IPS DF 4.7 (cell line): Measurements from ENCODE around the gene URB1.
"Not testable (repeated sequence)": the region's sequence is repeated elsewhere in the genome, so short reads cannot be mapped to it uniquely, and the experiment has no call there.

Experiments
- DNase-seq: peaks from one replicate; pipeline ENCODE4 v3.0.0-alpha.2; 2013; ENCODE audit warnings: low spot score; ENCODE audit errors: extremely low read depth

The URB1 gene

GRCh38 chr21:32412162-32413014, 19.6 kb upstream of the URB1 start, which contains the start of gene EVA1C:
TSS of gene EVA1C (plus strand) at chr21:32412706. CDS start at chr21:32412854, 148 bp downstream.
- no peak for DNase-seq

DNA sequence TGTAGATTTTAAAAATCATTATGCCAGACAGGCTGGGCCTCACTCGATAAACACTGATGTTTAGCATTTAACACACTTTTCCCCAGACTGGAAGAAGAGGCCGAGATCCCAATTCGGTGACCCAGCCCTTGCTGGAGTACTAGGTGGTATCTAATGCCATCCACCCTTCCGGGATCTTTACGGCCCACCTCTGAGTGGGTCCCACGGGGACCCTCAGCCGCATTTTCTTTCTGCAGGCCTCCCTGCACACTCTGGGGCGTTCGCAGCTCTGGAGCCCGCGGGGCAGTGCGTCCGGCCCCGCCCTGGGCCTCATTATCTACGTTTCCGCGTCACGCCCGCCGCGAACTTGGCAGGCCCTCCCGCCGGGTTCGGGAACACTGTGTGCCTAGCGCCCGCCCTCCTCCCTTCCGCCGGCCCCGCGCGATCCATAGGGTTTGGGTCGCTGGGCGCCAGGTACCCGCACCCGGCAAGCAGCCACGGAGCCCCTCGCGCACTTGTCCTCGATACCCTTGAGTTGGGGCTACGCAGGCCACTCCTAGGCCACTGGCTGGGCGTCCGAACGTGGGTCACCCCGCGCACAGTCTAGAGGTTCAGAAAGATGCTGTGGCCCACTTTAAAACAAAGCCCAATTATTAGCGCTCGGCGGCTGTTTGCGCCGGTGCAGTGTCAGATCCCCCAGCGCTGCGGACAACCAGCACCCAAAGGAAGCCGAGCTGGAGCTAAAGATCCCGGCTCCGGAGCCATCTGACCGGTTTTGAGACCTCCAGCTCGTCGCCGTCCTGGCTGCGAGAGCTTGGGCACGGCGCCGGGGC, 18.7 kb upstream of the URB1 start:
- no peak for DNase-seq

- DNase-seq = no peak
Observed at GRCh38 chr21:32410916-32411315, 18.1 kb upstream of the URB1 start.

DNA sequence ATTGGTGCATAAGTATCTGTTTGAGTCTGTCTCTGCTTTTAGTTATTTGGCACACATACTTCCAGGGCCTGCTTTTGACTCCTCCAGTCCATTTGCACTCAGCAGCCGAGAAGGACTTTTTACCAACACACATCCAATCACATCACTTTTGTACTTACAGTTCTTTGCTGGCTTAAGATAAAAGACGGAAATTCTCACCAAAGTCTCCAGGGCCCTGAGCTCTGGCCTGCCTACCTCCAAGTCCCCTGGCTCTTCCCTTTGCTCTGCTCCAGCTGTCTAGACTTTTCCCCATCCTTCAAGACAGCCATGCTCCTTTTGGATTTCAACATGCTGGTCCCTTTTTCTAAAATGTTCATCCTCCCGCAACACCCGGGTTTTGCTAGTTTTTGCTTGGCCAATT, 17.5 kb upstream of the URB1 start:
- no peak for DNase-seq

DNA sequence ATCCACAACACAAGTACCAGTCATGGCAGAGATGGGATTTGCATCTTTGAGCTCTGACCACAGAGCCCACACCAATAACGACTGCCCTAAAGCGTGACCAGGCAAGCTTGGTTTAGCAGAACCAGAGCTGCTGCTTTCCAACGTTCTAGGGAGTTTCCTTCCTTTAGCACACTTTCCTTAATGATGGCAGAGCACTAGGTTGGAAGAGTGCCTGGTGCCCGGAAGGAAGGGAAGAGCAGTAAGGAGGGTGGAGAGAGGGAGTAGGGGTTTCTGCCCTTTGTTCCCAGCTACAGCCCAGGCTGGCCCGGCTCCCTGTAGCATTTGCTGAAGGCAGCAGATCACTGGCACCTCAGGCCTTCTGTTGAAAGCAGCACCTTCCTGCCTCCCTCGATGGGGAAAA, 13.6 kb upstream of the URB1 start:
- DNase-seq = no peak

DNA sequence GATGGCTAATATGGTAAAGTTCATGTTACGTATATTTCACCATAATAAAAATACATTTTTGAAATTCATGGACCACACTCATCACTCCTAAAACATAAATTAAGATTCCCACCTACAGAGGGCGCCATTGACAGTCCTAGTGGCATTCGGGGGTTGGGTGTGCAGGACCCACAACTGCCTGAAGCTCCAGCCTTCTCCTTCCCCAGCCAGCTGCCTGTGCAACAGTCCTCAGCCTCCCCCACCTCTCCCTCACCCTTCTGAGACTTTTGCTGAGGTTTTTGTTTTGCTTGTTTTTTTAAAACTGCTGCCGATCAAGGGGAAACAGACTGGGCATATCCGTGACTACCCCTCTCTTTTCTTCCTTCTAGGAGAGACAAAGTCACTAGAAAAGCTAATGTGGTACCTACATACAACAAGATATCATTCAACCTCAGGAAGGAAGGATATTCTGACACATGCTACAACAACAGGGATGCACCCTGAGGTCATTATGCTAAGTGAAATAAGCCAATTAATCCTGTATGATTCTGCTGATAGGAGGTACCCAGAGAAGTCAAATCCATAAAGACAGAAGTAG, 10.5 kb upstream of the URB1 start:
- no peak for DNase-seq

GRCh38 chr21:32393677-32394001, 827 bp upstream of the URB1 start:
- no peak for DNase-seq

GRCh38 chr21:32392299-32392879, 423 bp downstream of the URB1 start:
- no peak for DNase-seq

- DNase-seq = no peak
Observed at GRCh38 chr21:32391755-32392154, 1.1 kb downstream of the URB1 start.

DNA sequence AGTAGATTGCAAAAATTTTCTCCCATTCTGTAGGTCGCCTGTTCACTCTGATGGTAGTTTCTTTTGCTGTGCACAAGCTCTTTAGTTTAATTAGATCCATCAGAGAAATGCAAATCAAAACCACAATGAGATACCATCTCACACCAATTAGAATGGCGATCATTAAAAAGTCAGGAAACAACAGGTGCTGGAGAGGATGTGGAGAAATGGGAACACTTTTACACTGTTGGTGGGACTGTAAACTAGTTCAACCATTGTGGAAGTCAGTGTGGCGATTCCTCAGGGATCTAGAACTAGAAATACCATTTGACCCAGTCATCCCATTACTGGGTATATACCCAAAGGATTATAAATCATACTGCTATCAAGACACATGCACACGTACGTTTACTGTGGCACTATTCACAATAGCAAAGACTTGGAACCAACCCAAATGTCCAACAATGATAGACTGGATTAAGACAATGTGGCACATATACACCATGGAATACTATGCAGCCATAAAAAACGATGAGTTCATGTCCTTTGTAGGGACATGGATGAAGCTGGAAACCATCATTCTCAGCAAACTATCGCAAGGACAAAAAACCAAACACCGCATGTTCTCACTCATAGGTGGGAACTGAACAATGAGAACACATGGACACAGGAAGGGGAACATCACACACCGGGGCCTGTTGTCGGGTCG, 2.1 kb downstream of the URB1 start:
- not testable (repeated sequence) for DNase-seq

DNA sequence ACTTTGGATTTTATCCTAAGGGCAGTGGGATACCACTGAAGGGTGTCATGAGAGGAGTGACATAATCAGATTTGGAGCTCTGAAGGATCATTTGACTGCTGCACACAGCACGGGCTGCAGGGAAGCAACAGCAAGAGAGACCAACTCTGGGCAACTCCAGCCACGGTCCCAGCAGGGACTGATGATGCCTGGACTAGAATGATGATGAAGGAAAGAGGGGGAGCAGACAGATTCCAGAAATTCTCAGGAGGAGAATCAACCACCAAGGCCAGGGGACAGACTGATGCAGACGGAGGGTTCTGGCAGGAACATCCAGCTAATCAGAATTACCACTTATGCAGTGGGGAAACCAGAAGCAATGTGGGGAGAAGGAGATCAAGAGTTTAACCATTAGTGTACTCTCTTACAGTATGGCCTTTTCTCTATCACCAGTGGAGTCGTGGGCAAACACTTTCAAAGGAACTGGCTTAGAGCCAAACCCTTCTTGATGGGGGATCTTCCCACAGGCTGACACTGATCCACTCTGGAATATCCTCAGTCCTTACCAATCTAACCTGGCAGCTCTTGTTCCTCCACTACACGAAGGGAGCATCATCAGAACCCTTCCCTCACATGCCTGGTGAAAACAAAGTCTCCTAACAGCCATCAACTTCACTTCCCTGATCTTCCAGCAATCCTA, 3.3 kb downstream of the URB1 start:
- no peak for DNase-seq

DNA sequence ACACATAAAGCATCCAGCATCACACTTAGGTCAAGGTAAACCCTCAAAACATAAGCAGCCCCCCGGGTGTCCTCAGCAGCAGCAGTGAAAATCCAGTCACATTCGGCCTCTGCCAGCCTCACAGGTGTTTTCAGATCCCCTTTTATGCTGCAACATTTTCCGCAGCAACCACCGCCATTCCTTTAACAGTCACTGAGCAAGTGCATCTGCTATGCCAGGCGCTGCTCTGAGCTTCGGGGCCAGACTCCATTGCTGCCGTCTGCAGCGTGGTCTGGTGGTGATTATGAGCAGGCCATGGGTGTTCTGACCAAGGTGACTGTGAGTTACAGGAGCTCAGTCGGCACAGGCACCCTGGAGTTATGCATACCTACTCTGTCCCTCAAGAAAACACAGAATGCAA, 4.5 kb downstream of the URB1 start:
- DNase-seq = no peak

GRCh38 chr21:32387151-32387550, 5.7 kb downstream of the URB1 start:
- no peak for DNase-seq

DNA sequence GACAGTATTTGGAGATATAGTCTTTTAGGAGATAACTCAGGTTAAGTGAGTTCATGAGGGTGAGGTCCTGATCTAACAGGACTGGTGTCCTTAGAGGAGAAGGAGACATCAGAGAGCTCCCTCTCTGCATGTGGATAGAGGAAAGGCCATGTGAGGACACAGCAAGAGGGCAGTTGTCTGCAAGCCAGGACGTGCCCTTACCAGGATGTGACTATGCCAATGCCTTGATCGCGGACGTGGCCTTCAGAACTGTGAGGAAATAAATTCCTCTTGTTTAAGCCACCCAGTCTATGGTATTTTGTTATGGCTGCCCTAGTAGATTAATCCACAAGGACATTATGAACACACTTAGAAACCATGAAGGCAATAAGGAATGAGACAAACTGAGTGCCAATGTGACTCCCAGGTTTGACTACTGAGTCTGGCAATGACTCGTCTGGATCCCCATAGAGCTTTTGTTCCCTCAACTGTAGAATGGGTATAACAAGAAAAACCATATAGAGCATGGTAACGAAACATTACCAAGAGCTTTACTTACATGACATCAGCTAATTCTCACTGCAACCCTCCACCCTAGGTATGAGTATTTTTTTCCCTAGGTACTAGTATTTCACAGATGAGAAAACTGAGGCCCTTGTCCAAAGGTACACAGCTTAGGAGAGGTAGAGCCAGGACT, 6.5 kb downstream of the URB1 start:
- DNase-seq = no peak

DNA sequence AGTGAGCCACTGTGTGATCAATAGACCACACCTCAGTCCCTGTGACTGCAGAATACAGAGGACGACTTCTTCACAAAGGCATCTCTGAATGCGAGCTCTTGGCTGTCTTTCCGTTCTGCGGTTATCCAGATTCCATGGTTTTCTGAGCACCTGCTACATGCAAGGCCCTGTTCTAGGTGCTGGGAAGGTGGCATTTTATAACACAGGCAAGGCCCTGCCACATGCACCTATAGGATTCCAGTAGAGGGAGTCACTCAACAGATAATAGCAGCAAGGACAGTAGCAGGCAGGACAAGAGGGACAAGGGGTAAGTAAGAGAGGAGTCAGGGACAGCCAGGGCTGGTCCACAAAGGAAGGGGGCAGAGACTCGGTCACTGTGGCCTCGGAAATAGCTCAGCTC, 9.0 kb downstream of the URB1 start:
- no peak for DNase-seq

- DNase-seq = no peak
Observed at GRCh38 chr21:32382108-32382644, 10.6 kb downstream of the URB1 start.

- DNase-seq = no peak
Observed at GRCh38 chr21:32381571-32381970, 11.2 kb downstream of the URB1 start.

- DNase-seq = no peak
Observed at GRCh38 chr21:32380940-32381339, 11.9 kb downstream of the URB1 start.

DNA sequence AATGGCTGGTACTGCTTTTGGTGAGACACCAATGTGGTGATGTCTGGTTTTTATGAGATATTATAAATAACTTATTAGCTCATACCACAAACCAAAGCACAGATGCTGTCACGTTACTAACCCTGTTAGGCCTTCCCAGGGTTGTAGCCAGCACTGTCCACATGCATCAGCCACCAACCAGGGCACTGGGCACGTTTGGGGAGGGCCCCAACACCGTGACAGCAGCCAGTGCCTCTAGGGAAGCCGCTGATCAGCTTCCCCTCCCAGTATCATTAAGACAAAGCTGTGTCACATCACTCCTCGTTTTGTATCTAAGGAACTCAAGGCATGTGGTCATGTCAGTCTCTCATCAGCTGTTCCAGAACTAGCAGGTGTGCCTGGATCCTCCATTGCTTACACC, 13.9 kb downstream of the URB1 start:
- DNase-seq = no peak

DNA sequence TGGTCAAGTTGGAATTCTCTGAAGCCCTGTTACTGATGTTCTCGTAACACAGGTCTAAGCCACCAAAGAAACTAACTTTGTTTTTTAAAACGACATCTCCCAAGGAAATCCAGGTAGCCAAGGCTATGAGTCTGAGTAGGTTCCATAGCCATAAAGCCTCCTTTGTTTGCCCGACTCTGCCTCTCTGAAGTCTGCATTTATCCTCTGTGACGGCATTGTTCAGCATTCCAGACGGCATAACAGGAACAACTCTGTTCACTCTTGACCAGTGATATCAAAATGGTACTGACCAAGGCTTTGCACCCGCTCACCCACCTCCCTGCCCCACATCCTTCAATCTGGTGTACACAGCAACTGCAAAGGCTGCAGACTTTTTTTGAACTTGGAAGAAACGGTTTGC, 14.8 kb downstream of the URB1 start:
- DNase-seq = no peak
